Metanephros (tissue), 2 donors: ENCODE data around the gene SUN2. TPM values are rescaled to one million over a fixed set of nuclear protein-coding genes. Genes with fewer than 3 reads are reported as not detected.

ENCODE experiments used
- small RNA-seq: library from RNA; depleted of rRNA; stranded (forward); fragments of <200 nt; gene quantifications from one replicate; pipeline ENCODE3, GENCODE V24; 2014; ENCODE audit warnings: low replicate concordance
- total RNA-seq: library from RNA; depleted of rRNA; stranded (reverse); fragments of >200 nt; gene quantifications from one replicate; pipeline ENCODE4 v1.2.3, GENCODE V29; 2014

The SUN2 gene, protein sequence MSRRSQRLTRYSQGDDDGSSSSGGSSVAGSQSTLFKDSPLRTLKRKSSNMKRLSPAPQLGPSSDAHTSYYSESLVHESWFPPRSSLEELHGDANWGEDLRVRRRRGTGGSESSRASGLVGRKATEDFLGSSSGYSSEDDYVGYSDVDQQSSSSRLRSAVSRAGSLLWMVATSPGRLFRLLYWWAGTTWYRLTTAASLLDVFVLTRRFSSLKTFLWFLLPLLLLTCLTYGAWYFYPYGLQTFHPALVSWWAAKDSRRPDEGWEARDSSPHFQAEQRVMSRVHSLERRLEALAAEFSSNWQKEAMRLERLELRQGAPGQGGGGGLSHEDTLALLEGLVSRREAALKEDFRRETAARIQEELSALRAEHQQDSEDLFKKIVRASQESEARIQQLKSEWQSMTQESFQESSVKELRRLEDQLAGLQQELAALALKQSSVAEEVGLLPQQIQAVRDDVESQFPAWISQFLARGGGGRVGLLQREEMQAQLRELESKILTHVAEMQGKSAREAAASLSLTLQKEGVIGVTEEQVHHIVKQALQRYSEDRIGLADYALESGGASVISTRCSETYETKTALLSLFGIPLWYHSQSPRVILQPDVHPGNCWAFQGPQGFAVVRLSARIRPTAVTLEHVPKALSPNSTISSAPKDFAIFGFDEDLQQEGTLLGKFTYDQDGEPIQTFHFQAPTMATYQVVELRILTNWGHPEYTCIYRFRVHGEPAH
- total RNA-seq: 101 TPM

DNA sequence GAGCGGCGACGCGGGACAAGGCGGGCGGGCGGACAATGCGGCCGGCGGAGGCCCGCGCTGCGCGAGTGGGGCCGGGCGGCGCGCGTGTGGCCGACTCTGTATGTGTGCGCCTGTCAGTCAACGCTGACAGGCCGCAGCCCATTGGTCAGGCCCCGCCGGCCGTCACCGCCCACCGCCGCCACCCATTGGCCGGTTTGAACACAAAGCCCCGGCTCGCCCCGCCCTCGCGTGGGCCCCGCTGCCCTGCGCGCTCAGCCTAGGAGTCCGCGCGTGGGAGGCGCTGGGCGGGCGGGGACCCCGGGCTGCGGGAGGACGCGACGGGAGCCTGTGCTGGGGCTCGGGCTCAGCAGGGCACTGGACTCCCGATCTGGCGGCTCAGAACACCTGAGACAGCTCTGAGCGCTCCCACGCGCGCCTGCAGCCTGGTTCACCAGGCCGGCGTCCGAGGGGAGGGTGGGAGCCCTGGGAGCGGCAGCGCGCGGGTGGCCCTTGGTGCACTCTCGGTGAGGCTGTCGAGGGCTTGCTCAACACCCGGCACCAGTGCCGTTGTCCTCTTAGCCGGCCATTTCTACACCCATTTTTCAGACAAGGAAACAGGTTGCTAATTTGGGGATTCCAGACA is at the start of gene SUN2:
TSS of gene SUN2 (minus strand) at position 88 of the 622 bp plus-strand sequence. CDS start 3,370 bp downstream, outside the sequence.

DNA sequence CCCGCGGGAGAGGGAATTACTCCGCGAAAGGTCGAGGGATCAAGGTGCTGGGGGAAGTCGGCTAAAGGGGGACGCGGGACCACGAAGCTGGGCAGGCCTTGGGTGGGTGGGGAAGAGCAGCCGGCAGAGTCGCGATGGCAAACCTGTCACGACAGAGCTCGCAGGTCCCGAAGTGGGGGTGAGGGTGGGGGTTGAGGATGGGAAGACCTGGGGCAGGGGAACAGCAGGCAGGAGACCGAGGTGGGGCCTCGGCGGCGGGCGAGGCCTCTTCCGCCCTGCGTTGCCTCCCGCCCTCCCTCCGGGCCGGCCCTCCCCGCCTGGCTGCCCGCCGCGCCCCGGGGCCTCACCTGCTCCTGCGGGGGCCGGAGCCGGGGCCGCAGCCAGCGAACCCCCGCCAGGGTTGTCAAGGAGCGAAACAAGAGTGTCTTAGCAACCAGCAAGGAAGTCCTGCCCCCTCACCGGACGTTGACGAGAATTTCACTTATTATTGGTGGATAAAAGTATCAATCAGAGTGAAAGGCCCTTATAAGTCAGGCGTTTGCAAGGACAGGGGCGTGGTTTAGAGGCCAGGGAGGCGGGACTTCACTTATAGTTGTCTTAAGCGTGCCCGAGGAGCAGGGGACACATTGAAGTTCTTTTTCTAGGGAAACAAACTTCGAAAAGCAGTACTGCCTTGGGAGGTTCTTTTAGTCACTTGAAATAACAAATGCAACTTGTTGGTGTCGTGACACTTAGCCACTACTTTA is 38.1 kb upstream of the SUN2 start, which contains the start of gene DNAL4:
TSS of gene DNAL4 (minus strand) at position 423 of the 746 bp plus-strand sequence. CDS start 11,412 bp downstream, outside the sequence.

DNA sequence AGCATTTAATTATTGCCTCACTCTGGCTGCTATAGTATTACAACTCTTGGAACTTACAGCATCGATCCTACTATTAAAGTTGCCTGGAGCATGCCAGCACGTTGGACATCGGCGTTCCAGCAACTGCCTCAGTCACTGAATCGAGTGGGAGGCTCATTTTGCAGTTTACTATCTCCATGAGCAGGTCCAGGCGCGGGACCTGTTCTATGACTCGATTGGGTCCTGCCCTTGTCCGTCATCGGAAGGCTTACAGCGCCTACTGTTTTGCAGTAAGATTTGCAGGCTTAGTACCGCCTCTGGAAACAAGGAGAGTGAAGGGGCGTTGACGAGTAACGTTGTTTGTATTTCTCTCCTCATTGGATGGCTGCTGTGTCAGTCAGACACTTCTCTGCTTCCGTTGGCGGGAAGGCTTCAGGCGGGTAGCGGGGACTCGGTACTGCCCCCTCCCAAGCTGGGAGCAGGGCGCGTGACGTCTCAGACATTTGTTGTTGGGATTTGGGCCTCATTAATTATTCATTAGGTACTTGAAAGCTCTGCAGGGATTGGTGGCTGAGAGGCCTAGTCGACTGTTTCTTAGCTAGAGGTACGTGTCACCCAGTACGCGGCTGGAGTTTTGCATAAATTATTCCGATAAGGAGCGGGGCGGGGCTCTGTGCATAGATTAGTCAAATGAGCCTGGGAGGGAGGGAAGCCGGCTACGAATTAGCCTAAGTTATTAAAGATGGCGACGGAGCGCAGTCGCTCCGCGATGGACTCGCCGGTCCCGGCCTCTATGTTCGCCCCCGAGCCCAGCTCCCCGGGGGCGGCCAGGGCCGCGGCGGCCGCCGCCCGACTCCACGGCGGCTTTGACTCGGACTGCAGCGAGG is 50.3 kb downstream of the SUN2 start, which contains the start of gene GTPBP1:
TSS of gene GTPBP1 (plus strand) at position 710 of the 866 bp plus-strand sequence. CDS start at position 722, 12 bp downstream.

DNA sequence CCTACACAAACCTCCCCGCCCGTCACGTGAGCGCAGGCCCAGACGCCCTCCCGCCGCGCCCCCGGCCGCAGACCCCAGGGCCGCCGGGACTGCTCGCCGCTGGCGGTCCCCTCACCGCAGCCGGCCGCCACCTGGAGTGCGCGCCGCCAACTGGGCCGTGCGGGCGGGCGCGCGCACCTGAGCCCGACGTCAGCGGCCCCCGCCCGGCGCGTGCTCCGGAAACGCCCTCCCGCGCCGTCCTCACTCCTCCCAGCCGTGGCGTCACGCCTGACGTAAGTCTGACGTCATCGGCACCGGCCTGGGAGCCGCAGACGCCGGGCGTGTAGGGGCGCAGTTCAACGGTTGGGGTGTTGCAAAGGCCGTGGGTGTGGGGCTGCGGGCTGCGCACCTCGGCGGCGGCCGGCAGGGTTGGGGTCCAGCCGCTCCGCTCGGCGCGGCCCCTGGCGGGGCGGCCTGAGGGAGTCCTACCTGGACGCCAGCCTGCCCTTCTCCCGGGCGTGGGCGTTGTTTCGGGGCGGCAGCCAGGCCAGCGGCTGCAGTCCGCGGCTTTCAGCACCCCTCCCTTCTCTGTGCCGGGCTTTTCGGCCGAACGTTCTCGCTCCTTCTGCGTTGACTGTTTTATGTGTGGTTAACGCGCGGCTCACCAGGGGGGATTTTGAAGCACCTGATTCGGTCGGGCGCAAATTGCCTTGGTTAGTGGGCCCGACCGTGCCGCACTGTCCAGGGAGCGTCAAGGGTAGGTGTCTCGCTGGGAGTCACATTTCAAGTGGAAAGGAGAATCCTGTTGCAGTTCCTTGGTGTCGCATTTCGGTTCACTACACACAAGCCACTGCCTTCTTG is 54.8 kb downstream of the SUN2 start, which contains the start of gene JOSD1:
TSS of gene JOSD1 (minus strand) at position 155 of the 840 bp plus-strand sequence. CDS start 956 bp downstream, outside the sequence.

Small RNA genes within 50 kb of the gene (small RNA-seq; reads per million reads assigned to genes)
- not detected for gene AL021707.8

Other genes with a start within 250 kb of the SUN2 start
- 1,686 TPM for gene DDX17, start 249.7 kb downstream of the SUN2 start, total RNA-seq
- gene DMC1, start 185.8 kb downstream of the SUN2 start, total RNA-seq: 2.9 TPM
- 9.8 TPM for gene FAM227A, start 99.6 kb downstream of the SUN2 start, total RNA-seq
- 24.6 TPM for gene CBY1, start 99.4 kb downstream of the SUN2 start, total RNA-seq
- 41.5 TPM for gene TOMM22, start 74.0 kb downstream of the SUN2 start, total RNA-seq
- 41.7 TPM for gene JOSD1, start 55.1 kb downstream of the SUN2 start, total RNA-seq
- 57.7 TPM for gene GTPBP1, start 50.1 kb downstream of the SUN2 start, total RNA-seq
- gene DNAL4, start 38.1 kb upstream of the SUN2 start, total RNA-seq: 25.4 TPM
- 6.9 TPM for gene NPTXR, start 88.0 kb upstream of the SUN2 start, total RNA-seq
- gene CBX6, start 116.2 kb upstream of the SUN2 start, total RNA-seq: 33.5 TPM
- gene APOBEC3A, start 201.6 kb upstream of the SUN2 start, total RNA-seq: 2.5 TPM
- 2.6 TPM for gene APOBEC3B, start 226.3 kb upstream of the SUN2 start, total RNA-seq